Measurements from ENCODE around the gene SLC7A11.
A peak's percentile ranks its signal among the peaks of the same experiment; 100 is the strongest.

The SLC7A11 gene

GRCh38 chr4:138185859-138186645 is 56.1 kb downstream of the SLC7A11 start:
- H3K27ac ChIP-seq: no peak overlapping the region
- TF ChIP-seq CTCF (conservative IDR thresholded peaks at IDR 0.05) (no peak), ZFX (IDR thresholded peaks at IDR 0.05) (no peak)

- TF ChIP-seq ZFX (IDR thresholded peaks at IDR 0.05) (no peak), CTCF (conservative IDR thresholded peaks at IDR 0.05) (no peak)
- H3K27ac ChIP-seq: no peak overlapping the region
Observed at GRCh38 chr4:138184886-138185285, 57.3 kb downstream of the SLC7A11 start.

- no peak overlapping the region for H3K27ac ChIP-seq
- TF ChIP-seq ZFX (IDR thresholded peaks at IDR 0.05): no peak
- TF ChIP-seq CTCF (conservative IDR thresholded peaks at IDR 0.05): peak; percentile 76
Observed at GRCh38 chr4:138182838-138183426, 59.2 kb downstream of the SLC7A11 start.

GRCh38 chr4:138181287-138181686 is 60.9 kb downstream of the SLC7A11 start:
- no peak for TF ChIP-seq ZFX (IDR thresholded peaks at IDR 0.05)
- no peak for TF ChIP-seq CTCF (conservative IDR thresholded peaks at IDR 0.05)
- H3K27ac ChIP-seq: no peak overlapping the region

GRCh38 chr4:138178566-138178965 is 63.6 kb downstream of the SLC7A11 start:
- H3K27ac ChIP-seq: no peak overlapping the region
- TF ChIP-seq ZFX (IDR thresholded peaks at IDR 0.05) (no peak), CTCF (conservative IDR thresholded peaks at IDR 0.05) (no peak)

GRCh38 chr4:138177278-138177968 is 64.7 kb downstream of the SLC7A11 start:
- H3K27ac ChIP-seq: no peak overlapping the region
- TF ChIP-seq CTCF (conservative IDR thresholded peaks at IDR 0.05): no peak
- no peak for TF ChIP-seq ZFX (IDR thresholded peaks at IDR 0.05)

Data from C4-2B (cell line).